ENCODE results near the gene PRDX3.
A peak's percentile ranks its signal among the peaks of the same experiment; 100 is the strongest.

Gene PRDX3

DNA sequence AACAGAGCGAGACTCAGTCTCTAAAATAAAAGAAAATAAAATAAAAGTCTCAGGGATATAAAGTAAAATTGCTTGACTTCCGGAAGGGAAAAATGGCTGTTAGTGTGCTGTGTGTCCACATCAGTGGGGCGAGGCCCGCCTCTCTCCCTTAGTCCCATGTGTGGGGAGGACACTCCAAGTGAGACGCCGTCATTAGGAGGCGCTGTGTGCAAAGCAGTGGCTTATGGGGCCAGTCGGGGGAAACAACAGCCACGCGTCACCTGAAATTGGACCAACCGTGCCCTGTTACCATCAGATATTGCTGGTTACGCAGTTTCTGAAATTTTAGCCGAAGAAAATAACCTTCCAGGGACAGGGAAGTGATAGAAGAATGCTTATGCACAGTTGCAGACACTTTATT, 28.9 kb downstream of the PRDX3 start:
- peak; percentile 51; the same call in 1 of the 3 replicates for ATAC-seq

DNA sequence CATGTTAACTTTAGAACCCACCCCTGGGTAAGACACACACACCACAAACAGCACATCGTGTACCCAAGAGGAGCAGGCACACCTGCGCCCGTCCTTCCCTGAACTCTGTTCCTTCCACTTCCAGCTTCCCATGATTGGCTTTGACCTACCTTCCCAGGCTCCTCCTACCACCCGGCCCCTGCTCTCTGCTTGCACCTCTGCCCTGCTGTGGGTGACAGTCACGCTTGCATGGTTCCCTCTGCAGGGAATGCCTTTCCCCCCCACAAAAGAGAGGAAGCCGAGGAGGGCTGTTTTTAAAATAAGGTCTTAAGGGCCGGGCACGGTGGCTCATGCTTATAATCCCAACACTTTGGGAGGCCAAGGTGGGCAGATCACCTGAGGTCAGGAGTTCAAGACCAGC, 29.5 kb downstream of the PRDX3 start:
- TF ChIP-seq, protein P1, sequence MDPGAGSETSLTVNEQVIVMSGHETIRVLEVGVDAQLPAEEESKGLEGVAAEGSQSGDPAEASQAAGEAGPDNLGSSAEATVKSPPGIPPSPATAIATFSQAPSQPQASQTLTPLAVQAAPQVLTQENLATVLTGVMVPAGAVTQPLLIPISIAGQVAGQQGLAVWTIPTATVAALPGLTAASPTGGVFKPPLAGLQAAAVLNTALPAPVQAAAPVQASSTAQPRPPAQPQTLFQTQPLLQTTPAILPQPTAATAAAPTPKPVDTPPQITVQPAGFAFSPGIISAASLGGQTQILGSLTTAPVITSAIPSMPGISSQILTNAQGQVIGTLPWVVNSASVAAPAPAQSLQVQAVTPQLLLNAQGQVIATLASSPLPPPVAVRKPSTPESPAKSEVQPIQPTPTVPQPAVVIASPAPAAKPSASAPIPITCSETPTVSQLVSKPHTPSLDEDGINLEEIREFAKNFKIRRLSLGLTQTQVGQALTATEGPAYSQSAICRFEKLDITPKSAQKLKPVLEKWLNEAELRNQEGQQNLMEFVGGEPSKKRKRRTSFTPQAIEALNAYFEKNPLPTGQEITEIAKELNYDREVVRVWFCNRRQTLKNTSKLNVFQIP (CRISPR knock-in tag; IDR thresholded peaks at IDR 0.05; ENCODE audit: borderline replicate concordance, low read depth) = no peak
- no peak for TF ChIP-seq SNAI2 (CRISPR knock-in tag; IDR thresholded peaks at IDR 0.05)
- TF ChIP-seq TCF4 (CRISPR knock-in tag; IDR thresholded peaks at IDR 0.05; ENCODE audit: borderline replicate concordance) = no peak
- no peak for TF ChIP-seq OSR1 (CRISPR knock-in tag; IDR thresholded peaks at IDR 0.05)
- no peak for TF ChIP-seq ZNF8 (CRISPR knock-in tag; IDR thresholded peaks at IDR 0.05)
- no peak for TF ChIP-seq ZFP30 (CRISPR knock-in tag; IDR thresholded peaks at IDR 0.05)
- TF ChIP-seq PPARA (CRISPR knock-in tag; IDR thresholded peaks at IDR 0.05; ENCODE audit: borderline replicate concordance) = no peak
- TF ChIP-seq ZNF70 (CRISPR knock-in tag; IDR thresholded peaks at IDR 0.05) = no peak
- no peak for TF ChIP-seq ARNTL (CRISPR knock-in tag; IDR thresholded peaks at IDR 0.05; ENCODE audit: borderline replicate concordance, low read depth)
- TF ChIP-seq ZNF565 (CRISPR knock-in tag; conservative IDR thresholded peaks at IDR 0.05; ENCODE audit: low read depth) = no peak
- no peak for TF ChIP-seq BACH2 (CRISPR knock-in tag; IDR thresholded peaks at IDR 0.05; ENCODE audit: borderline replicate concordance)
- no peak for TF ChIP-seq TOX (CRISPR knock-in tag; IDR thresholded peaks at IDR 0.05; ENCODE audit: borderline replicate concordance)
- no peak for TF ChIP-seq RARB (CRISPR knock-in tag; IDR thresholded peaks at IDR 0.05)
- TF ChIP-seq, protein P2, sequence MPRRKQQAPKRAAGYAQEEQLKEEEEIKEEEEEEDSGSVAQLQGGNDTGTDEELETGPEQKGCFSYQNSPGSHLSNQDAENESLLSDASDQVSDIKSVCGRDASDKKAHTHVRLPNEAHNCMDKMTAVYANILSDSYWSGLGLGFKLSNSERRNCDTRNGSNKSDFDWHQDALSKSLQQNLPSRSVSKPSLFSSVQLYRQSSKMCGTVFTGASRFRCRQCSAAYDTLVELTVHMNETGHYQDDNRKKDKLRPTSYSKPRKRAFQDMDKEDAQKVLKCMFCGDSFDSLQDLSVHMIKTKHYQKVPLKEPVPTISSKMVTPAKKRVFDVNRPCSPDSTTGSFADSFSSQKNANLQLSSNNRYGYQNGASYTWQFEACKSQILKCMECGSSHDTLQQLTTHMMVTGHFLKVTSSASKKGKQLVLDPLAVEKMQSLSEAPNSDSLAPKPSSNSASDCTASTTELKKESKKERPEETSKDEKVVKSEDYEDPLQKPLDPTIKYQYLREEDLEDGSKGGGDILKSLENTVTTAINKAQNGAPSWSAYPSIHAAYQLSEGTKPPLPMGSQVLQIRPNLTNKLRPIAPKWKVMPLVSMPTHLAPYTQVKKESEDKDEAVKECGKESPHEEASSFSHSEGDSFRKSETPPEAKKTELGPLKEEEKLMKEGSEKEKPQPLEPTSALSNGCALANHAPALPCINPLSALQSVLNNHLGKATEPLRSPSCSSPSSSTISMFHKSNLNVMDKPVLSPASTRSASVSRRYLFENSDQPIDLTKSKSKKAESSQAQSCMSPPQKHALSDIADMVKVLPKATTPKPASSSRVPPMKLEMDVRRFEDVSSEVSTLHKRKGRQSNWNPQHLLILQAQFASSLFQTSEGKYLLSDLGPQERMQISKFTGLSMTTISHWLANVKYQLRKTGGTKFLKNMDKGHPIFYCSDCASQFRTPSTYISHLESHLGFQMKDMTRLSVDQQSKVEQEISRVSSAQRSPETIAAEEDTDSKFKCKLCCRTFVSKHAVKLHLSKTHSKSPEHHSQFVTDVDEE (CRISPR knock-in tag; IDR thresholded peaks at IDR 0.05) = no peak
- TF ChIP-seq, protein P3, sequence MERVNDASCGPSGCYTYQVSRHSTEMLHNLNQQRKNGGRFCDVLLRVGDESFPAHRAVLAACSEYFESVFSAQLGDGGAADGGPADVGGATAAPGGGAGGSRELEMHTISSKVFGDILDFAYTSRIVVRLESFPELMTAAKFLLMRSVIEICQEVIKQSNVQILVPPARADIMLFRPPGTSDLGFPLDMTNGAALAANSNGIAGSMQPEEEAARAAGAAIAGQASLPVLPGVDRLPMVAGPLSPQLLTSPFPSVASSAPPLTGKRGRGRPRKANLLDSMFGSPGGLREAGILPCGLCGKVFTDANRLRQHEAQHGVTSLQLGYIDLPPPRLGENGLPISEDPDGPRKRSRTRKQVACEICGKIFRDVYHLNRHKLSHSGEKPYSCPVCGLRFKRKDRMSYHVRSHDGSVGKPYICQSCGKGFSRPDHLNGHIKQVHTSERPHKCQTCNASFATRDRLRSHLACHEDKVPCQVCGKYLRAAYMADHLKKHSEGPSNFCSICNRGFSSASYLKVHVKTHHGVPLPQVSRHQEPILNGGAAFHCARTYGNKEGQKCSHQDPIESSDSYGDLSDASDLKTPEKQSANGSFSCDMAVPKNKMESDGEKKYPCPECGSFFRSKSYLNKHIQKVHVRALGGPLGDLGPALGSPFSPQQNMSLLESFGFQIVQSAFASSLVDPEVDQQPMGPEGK (CRISPR knock-in tag; IDR thresholded peaks at IDR 0.05; ENCODE audit: borderline replicate concordance) = no peak
- TF ChIP-seq ISL1 (CRISPR knock-in tag; IDR thresholded peaks at IDR 0.05) = no peak
- no peak for TF ChIP-seq CSDC2 (CRISPR knock-in tag; IDR thresholded peaks at IDR 0.05)
- TF ChIP-seq ZC3H10 (CRISPR knock-in tag; IDR thresholded peaks at IDR 0.05) = no peak
- no peak for TF ChIP-seq ZFP3 (CRISPR knock-in tag; IDR thresholded peaks at IDR 0.05)
- TF ChIP-seq, protein P4, sequence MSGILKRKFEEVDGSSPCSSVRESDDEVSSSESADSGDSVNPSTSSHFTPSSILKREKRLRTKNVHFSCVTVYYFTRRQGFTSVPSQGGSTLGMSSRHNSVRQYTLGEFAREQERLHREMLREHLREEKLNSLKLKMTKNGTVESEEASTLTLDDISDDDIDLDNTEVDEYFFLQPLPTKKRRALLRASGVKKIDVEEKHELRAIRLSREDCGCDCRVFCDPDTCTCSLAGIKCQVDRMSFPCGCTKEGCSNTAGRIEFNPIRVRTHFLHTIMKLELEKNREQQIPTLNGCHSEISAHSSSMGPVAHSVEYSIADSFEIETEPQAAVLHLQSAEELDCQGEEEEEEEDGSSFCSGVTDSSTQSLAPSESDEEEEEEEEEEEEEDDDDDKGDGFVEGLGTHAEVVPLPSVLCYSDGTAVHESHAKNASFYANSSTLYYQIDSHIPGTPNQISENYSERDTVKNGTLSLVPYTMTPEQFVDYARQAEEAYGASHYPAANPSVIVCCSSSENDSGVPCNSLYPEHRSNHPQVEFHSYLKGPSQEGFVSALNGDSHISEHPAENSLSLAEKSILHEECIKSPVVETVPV (CRISPR knock-in tag; IDR thresholded peaks at IDR 0.05) = no peak
- no peak for ATAC-seq

More for the DNA sequence above, 28.9 kb downstream of the PRDX3 start:
- TF ChIP-seq ZNF70 (CRISPR knock-in tag; IDR thresholded peaks at IDR 0.05) = no peak

DNA sequence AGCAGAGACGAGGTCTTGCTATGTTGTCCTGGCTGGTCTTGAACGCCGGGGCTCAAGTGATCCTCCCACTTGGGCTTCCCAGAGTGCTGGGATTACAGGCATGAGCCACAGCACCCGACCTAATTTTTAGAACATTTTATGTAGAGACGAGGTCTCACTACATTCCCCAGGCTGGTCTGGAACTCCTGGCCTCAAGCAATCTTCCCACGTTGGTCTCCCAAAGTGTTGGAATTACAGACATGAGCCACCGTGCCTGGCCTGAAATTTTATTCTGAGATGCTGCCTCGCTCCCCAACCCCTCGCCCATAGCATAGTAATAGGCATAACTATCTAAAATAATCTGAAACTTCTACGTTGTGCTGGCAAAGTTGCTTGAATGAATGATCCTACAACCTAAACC, 35.0 kb downstream of the PRDX3 start:
- TF ChIP-seq ZNF8 (CRISPR knock-in tag; IDR thresholded peaks at IDR 0.05) (no peak), ZNF565 (CRISPR knock-in tag; conservative IDR thresholded peaks at IDR 0.05; ENCODE audit: low read depth) (no peak)
- TF ChIP-seq, protein P4 (CRISPR knock-in tag; IDR thresholded peaks at IDR 0.05) = no peak
- ATAC-seq = no peak

All from SK-N-SH treated with all-trans-retinoic acid at 6 μM for 48 hours (cell line).